ENCODE data around the gene CFHR3. TPM values are rescaled to one million over a fixed set of nuclear protein-coding genes. Genes with fewer than 3 reads are reported as not detected.
"Not testable (repeated sequence)": the region's sequence is repeated elsewhere in the genome, so short reads cannot be mapped to it uniquely, and the experiment has no call there.

CFHR3 gene
- total RNA-seq, 1 experiment from 2014 or later = not detected

DNA sequence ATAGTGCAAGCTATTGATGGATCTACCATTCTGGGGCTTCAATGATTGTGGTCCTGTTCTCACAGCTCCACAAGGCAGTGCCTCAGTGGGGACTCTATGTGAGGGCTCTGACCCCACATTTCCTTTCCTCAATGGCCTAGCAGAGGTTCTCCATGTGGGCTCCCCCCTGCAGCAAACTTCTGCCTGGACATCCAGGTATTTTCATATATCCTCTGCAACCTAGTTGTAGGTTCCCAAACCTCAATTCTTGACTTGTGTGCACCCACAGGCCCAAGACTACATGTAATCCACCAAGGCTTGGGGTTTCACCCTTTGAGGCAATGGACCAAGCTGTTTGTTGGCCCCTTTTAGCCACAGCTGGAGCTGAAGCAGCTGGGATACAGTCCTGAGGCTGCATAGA is 35.9 kb upstream of the CFHR3 start:
- ATAC-seq = no peak
- no peaks in the 10 kb centered on the region for H4K20me1 ChIP-seq (ENCODE audit: insufficient read depth)

DNA sequence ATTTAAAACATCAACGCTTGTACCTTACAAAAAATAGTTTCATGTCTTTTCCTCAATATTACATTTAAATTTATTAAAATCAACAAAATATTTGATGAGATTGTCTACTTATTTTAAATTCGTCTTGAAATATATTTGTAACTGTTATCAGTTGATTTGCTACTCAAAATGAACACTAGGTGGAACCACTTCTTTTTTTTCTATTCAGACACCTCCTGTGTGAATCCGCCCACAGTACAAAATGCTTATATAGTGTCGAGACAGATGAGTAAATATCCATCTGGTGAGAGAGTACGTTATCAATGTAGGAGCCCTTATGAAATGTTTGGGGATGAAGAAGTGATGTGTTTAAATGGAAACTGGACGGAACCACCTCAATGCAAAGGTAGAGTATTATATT is 31.4 kb upstream of the CFHR3 start:
- CTCF ChIA-PET; BruUV-seq (replicated peaks); H3K4me1 ChIP-seq (ENCODE audit: control insufficient read depth in 1 of 2, insufficient read depth in 2 of 2, low read length in 2 of 2); intact Hi-C loops (cut with micrococcal nuclease); H3K4me3 ChIP-seq (replicated peaks in 1 of 2; ENCODE audit: low read depth in 1 of 2, low read length in 2 of 2); RAD21 ChIA-PET (ENCODE audit: low non-redundant PET in 1 of 2, low total read pairs in 2 of 2, uncharacterized antibody in 2 of 2, unreplicated experiment in 2 of 2); H3K27ac ChIP-seq (ENCODE audit: low read depth, low read length); H3K9me3 ChIP-seq (ENCODE audit: control insufficient read depth in 1 of 2, insufficient read depth in 1 of 2, low read depth in 1 of 2, low read length in 2 of 2); POLR2A ChIA-PET; H3K79me2 ChIP-seq (ENCODE audit: insufficient read depth, low read length); H4K20me1 ChIP-seq (ENCODE audit: insufficient read depth); H3K9ac ChIP-seq (ENCODE audit: low read length); H3K27me3 ChIP-seq (ENCODE audit: insufficient read depth, low read length); H3K36me3 ChIP-seq (ENCODE audit: control insufficient read depth in 1 of 2, insufficient read depth in 2 of 2, low read length in 2 of 2); H3K9me2 ChIP-seq (ENCODE audit: insufficient read depth): not testable (repeated sequence)
- Histone ChIP-seq H3K4me2 (ENCODE audit: low read length) (peak overlapping the region; percentile 38; the same call in 1 of the 2 replicates), H2AFZ (ENCODE audit: low read depth, low read length, poor library complexity, severe bottlenecking) (peak overlapping the region; percentile 91)
- TF ChIP-seq, protein P1, sequence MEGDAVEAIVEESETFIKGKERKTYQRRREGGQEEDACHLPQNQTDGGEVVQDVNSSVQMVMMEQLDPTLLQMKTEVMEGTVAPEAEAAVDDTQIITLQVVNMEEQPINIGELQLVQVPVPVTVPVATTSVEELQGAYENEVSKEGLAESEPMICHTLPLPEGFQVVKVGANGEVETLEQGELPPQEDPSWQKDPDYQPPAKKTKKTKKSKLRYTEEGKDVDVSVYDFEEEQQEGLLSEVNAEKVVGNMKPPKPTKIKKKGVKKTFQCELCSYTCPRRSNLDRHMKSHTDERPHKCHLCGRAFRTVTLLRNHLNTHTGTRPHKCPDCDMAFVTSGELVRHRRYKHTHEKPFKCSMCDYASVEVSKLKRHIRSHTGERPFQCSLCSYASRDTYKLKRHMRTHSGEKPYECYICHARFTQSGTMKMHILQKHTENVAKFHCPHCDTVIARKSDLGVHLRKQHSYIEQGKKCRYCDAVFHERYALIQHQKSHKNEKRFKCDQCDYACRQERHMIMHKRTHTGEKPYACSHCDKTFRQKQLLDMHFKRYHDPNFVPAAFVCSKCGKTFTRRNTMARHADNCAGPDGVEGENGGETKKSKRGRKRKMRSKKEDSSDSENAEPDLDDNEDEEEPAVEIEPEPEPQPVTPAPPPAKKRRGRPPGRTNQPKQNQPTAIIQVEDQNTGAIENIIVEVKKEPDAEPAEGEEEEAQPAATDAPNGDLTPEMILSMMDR (IDR thresholded peaks at IDR 0.05 in 2 of 3, conservative IDR thresholded peaks at IDR 0.05 in 1 of 3; ENCODE audit: borderline replicate concordance in 1 of 3, insufficient read depth in 1 of 3, low read depth in 2 of 3, low read length in 2 of 3) = peak; percentile 36 to 48 (median 39); a peak in 5 of 6 replicates
- TF ChIP-seq RAD21 (IDR thresholded peaks at IDR 0.05; ENCODE audit: low read depth) = peak; percentile 58
- DNase-seq (ENCODE audit: low read depth, low spot score) (peak; percentile 44), ATAC-seq (peak; percentile 84)

More for the DNA sequence above, 35.9 kb upstream of the CFHR3 start:
- Histone ChIP-seq H3K9me3 (ENCODE audit: control insufficient read depth in 1 of 2, insufficient read depth in 1 of 2, low read depth in 1 of 2, low read length in 2 of 2) (peaks cover 4 to 6% of the 10 kb centered on the region in 2 experiments; a peak in 2 of 4 replicates), H3K36me3 (ENCODE audit: control insufficient read depth in 1 of 2, insufficient read depth in 2 of 2, low read length in 2 of 2) (no peaks in the 10 kb centered on the region), H3K9me2 (ENCODE audit: insufficient read depth) (no peaks in the 10 kb centered on the region), H2AFZ (ENCODE audit: low read depth, low read length, poor library complexity, severe bottlenecking) (no peak overlapping the region), H3K4me2 (ENCODE audit: low read length) (no peak overlapping the region), H3K9ac (ENCODE audit: low read length) (no peak overlapping the region), H3K4me3 (replicated peaks in 1 of 2; ENCODE audit: low read depth in 1 of 2, low read length in 2 of 2) (no peak overlapping the region), H3K27ac (ENCODE audit: low read depth, low read length) (no peak overlapping the region), H3K4me1 (ENCODE audit: control insufficient read depth in 1 of 2, insufficient read depth in 2 of 2, low read length in 2 of 2) (no peaks in the 10 kb centered on the region), H3K79me2 (ENCODE audit: insufficient read depth, low read length) (no peaks in the 10 kb centered on the region), H3K27me3 (ENCODE audit: insufficient read depth, low read length) (no peaks in the 10 kb centered on the region)
- POLR2A ChIA-PET = no interaction called here
- CTCF ChIA-PET = no interaction called here
- intact Hi-C loops (cut with micrococcal nuclease) = no loop called here
- TF ChIP-seq ELF1 (IDR thresholded peaks at IDR 0.05; ENCODE audit: borderline replicate concordance, low read depth) = no peak
- TF ChIP-seq CEBPB (IDR thresholded peaks at IDR 0.05; ENCODE audit: low read depth) = no peak
- no peak for TF ChIP-seq SRF (IDR thresholded peaks at IDR 0.05; ENCODE audit: low read depth)
- TF ChIP-seq, protein P2, sequence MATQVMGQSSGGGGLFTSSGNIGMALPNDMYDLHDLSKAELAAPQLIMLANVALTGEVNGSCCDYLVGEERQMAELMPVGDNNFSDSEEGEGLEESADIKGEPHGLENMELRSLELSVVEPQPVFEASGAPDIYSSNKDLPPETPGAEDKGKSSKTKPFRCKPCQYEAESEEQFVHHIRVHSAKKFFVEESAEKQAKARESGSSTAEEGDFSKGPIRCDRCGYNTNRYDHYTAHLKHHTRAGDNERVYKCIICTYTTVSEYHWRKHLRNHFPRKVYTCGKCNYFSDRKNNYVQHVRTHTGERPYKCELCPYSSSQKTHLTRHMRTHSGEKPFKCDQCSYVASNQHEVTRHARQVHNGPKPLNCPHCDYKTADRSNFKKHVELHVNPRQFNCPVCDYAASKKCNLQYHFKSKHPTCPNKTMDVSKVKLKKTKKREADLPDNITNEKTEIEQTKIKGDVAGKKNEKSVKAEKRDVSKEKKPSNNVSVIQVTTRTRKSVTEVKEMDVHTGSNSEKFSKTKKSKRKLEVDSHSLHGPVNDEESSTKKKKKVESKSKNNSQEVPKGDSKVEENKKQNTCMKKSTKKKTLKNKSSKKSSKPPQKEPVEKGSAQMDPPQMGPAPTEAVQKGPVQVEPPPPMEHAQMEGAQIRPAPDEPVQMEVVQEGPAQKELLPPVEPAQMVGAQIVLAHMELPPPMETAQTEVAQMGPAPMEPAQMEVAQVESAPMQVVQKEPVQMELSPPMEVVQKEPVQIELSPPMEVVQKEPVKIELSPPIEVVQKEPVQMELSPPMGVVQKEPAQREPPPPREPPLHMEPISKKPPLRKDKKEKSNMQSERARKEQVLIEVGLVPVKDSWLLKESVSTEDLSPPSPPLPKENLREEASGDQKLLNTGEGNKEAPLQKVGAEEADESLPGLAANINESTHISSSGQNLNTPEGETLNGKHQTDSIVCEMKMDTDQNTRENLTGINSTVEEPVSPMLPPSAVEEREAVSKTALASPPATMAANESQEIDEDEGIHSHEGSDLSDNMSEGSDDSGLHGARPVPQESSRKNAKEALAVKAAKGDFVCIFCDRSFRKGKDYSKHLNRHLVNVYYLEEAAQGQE (IDR thresholded peaks at IDR 0.05; ENCODE audit: low read depth) = no peak
- TF ChIP-seq POLR2A (IDR thresholded peaks at IDR 0.05; ENCODE audit: borderline replicate concordance, extremely low read depth, insufficient read depth, insufficient read length) = no peak
- RAD21 ChIA-PET (ENCODE audit: low non-redundant PET in 1 of 2, low total read pairs in 2 of 2, uncharacterized antibody in 2 of 2, unreplicated experiment in 2 of 2) = no interaction called here
- BruUV-seq (replicated peaks) = no TSS peak
- DNase-seq (ENCODE audit: low read depth, low spot score) = no peak

DNA sequence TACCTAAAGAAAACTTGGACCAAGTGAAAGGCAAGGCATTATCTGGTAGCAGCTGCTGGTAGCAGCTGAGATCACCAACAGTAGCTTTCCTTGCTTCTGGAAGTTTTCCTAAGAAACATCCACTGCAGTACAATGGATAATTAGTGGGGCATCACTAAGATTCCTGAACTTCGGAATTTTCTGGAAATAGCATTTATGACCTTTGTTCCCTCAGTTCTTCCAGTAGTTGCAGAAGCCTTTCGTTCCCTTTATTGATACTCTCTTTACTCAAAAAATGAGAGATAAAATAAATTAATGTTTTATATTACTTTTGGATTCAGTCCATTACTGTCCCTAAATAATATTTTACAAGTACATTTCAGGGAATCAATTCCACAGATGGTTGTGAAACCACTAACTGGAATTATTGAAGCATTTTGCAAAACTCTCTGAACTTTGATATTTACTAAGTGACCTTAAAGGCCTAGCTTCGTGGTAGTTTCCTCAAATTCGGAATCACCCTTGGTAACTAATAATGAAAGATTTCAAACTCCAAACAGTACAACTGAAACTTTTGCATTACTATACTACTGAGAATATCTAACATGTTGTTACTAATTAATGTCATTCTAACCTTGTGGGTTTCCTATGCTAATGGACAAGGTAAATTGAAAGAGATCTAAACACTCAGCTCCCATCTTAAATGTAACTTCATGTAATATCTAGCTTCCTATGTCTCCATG is 9.5 kb upstream of the CFHR3 start:
- H3K9me3 ChIP-seq (ENCODE audit: control insufficient read depth in 1 of 2, insufficient read depth in 1 of 2, low read depth in 1 of 2, low read length in 2 of 2); ATAC-seq; H3K9ac ChIP-seq (ENCODE audit: low read length); H3K9me2 ChIP-seq (ENCODE audit: insufficient read depth); intact Hi-C loops (cut with micrococcal nuclease); H3K27me3 ChIP-seq (ENCODE audit: insufficient read depth, low read length); H4K20me1 ChIP-seq (ENCODE audit: insufficient read depth); H3K36me3 ChIP-seq (ENCODE audit: control insufficient read depth in 1 of 2, insufficient read depth in 2 of 2, low read length in 2 of 2); H3K27ac ChIP-seq (ENCODE audit: low read depth, low read length); CTCF ChIA-PET; BruUV-seq (replicated peaks); RAD21 ChIA-PET (ENCODE audit: low non-redundant PET in 1 of 2, low total read pairs in 2 of 2, uncharacterized antibody in 2 of 2, unreplicated experiment in 2 of 2); H3K4me3 ChIP-seq (replicated peaks in 1 of 2; ENCODE audit: low read depth in 1 of 2, low read length in 2 of 2); H3K79me2 ChIP-seq (ENCODE audit: insufficient read depth, low read length); H3K4me1 ChIP-seq (ENCODE audit: control insufficient read depth in 1 of 2, insufficient read depth in 2 of 2, low read length in 2 of 2); H3K4me2 ChIP-seq (ENCODE audit: low read length); H2AFZ ChIP-seq (ENCODE audit: low read depth, low read length, poor library complexity, severe bottlenecking); POLR2A ChIA-PET; DNase-seq (ENCODE audit: low read depth, low spot score): not testable (repeated sequence)
